ENCODE data around the gene MRPL53.

GRCh38 chr2:74441170-74441689 is 31.2 kb downstream of the MRPL53 start:
- TF ChIP-seq CTCF (IDR thresholded peaks at IDR 0.05 in 4 of 5, conservative IDR thresholded peaks at IDR 0.05 in 1 of 5) (no peak), POLR2A (IDR thresholded peaks at IDR 0.05) (no peak)

Measured in gastrocnemius medialis (tissue), 4 donors.